Fibroblast of villous mesenchyme (primary cell): ENCODE data around the gene NIP7. TPM values are rescaled to one million over a fixed set of nuclear protein-coding genes. Genes with fewer than 3 reads are reported as not detected.

Source experiments
- DNase-seq: peaks from one replicate; pipeline ENCODE4 v3.0.0-alpha.2; 2010; ENCODE audit warnings: low read depth
- H3K4me3 ChIP-seq: 2 replicates; pipeline ENCODE4 v1.5.1; 2011; ENCODE audit warnings: low read depth, mild to moderate bottlenecking, low read length
- total RNA-seq: library from RNA; depleted of rRNA; stranded (reverse); fragments of >200 nt; gene quantifications from 2 replicates; pipeline ENCODE4 v1.2.3, GENCODE V29; 2012
- TF ChIP-seq, protein P1 (sequence below): IDR thresholded peaks from 2 replicates; pipeline ENCODE4 v1.5.1; 2012; ENCODE audit warnings: low read depth, mild to moderate bottlenecking, low read length; ENCODE audit not compliant: insufficient read depth

Gene NIP7
- total RNA-seq, 1 donor = 35.4 TPM

GRCh38 chr16:69318911-69319289 lies 20.7 kb upstream of the NIP7 start:
- TF ChIP-seq, protein P1, sequence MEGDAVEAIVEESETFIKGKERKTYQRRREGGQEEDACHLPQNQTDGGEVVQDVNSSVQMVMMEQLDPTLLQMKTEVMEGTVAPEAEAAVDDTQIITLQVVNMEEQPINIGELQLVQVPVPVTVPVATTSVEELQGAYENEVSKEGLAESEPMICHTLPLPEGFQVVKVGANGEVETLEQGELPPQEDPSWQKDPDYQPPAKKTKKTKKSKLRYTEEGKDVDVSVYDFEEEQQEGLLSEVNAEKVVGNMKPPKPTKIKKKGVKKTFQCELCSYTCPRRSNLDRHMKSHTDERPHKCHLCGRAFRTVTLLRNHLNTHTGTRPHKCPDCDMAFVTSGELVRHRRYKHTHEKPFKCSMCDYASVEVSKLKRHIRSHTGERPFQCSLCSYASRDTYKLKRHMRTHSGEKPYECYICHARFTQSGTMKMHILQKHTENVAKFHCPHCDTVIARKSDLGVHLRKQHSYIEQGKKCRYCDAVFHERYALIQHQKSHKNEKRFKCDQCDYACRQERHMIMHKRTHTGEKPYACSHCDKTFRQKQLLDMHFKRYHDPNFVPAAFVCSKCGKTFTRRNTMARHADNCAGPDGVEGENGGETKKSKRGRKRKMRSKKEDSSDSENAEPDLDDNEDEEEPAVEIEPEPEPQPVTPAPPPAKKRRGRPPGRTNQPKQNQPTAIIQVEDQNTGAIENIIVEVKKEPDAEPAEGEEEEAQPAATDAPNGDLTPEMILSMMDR = no peak
- no peak overlapping the region for H3K4me3 ChIP-seq
- DNase-seq = no peak

DNA sequence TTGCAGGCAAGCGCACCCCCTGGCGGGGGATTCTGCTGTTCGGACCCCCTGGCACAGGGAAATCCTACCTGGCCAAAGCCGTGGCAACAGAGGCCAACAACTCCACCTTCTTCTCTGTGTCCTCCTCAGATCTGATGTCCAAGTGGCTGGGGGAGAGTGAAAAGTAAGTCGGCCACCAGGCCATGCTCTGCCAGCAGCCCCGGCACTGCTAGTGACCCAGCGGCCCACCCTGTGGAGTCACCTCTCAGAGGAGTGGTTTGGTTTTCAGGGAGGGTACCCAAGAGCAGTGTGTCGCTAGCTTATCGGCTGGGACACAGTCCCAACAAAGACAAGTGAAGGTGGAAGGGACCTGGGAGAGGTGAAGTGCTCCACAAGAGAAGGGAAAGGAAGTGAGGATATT lies 20.2 kb upstream of the NIP7 start:
- TF ChIP-seq, protein P1 = no peak
- H3K4me3 ChIP-seq = no peak overlapping the region
- DNase-seq = no peak

DNA sequence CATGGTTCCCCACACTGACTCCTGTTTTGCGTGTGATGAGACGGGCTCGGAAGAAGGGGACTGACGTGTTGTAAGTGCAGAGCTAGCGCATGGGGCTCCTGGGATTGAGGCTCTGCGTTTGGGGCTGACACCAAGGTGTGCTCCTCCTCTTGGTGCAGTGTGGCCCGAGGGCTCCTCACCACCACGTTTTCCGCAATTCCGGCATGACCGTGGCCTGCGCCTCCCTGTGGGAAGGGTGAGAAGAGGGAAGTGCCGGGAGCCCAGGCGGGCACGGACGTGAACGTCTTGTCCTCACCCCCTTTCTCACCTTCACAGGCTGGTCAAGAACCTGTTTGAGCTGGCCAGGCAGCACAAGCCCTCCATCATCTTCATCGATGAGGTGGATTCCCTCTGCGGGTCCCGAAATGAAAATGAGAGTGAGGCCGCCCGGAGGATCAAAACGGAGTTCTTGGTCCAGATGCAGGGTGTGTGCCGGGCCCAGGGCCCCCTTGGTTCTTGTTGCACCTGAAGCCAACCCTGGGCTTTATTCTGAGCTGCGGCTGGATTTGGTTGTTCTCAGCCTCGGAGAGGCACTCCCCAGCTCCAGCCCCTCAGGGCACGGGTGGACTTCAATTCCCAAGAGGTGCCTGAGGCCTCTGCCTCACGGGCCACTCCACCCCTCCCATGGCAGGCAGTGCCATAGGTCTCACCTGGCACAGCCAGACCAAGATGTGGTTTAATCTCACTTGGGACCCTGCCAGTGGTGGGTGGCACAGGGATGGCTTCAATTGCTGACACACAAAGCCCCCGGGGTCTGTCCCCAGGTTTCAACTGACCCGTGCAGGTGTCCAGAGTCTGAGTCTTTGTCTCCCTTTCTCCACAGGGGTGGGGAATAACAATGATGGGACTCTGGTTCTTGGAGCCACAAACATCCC lies 19.5 kb upstream of the NIP7 start:
- TF ChIP-seq, protein P1 = no peak
- no peak for DNase-seq
- H3K4me3 ChIP-seq = no peak overlapping the region

DNA sequence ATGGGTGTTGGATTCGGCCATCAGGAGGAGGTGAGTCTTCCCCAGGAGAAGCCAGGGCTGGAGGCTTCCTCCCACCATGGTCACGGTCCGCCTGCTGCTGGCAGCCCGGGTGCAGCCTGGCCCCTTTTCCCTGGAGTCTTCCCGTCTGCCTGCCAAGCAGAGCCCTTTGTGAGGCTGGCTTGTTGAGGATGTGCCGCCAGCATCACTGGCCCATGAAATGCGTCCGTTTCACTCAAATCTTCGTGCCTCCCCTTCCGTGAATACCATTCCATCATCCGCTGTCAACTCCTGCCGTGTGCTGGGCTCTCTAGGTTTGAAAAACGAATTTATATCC lies 18.9 kb upstream of the NIP7 start:
- TF ChIP-seq, protein P1 = no peak
- DNase-seq = no peak
- no peak overlapping the region for H3K4me3 ChIP-seq

DNA sequence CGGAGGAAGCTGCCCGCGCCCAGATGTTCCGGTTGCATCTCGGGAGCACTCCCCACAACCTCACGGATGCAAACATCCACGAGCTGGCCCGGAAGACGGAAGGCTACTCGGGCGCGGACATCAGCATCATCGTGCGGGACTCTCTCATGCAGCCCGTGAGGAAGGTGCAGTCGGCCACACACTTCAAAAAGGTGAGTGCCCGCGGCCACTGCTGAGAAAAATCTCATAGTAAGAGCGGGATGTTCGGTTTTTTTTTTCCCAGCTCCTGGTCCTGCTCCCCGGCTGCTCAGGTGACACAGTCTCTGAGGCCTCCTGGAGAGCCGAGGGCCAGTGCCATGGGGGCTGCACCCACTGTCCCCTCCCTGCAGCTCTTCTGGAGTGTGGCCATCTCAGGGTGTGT lies 18.5 kb upstream of the NIP7 start:
- no peak overlapping the region for H3K4me3 ChIP-seq
- TF ChIP-seq, protein P1 = no peak
- no peak for DNase-seq

GRCh38 chr16:69322343-69322742 lies 17.2 kb upstream of the NIP7 start:
- no peak for DNase-seq
- TF ChIP-seq, protein P1 = no peak
- no peak overlapping the region for H3K4me3 ChIP-seq

DNA sequence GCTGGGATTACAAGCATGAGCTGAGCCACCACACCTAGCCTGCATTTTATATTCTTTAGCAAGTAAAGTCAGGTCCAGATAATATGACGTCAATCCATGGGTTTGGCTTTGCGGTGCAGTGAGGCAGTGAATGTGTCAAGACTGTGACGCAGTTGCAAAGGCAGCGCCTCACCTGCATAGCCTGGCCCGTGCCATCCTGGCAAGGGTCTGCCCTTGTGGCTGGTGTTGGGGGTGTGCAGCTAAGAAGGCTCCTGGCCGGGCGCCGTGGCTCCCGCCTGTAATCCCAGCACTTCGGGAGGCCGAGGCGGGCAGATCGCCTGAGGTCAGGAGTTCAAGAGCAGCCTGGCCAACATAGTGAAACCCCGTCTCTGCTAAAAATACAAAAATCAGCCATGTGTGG lies 16.2 kb upstream of the NIP7 start:
- TF ChIP-seq, protein P1 = no peak
- H3K4me3 ChIP-seq = no peak overlapping the region
- no peak for DNase-seq
